ENCODE measurements around the gene FCER1A. TPM values are rescaled to one million over a fixed set of nuclear protein-coding genes. Genes with fewer than 3 reads are reported as not detected.

Gene FCER1A
- total RNA-seq, 1 donor from 2014 or later = not detected

DNA sequence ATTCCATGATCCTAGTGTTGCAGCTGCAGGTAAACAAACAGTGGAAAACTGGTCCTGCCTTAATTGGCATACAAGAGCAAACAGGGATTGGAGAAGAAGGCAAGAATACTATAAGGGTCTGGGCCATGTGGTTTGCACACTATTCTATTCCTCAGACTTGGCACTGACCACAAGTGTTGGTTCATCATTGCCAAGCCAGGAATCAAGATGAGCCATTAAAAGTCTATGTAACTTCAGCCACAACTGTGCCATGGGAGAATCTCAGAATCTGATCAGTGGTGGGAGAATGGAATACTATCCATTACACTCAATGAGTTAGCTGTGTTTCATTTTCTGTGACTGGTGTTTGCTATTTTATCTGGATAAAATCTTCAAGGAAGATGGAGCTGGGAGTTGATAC, 26.2 kb upstream of the FCER1A start:
- Mint-ChIP-seq H3K36me3 (ENCODE audit: low read depth, unreplicated experiment) (no peaks in the 10 kb centered on the region), H3K9me3 (ENCODE audit: unreplicated experiment) (no peaks in the 10 kb centered on the region), H3K27ac (ENCODE audit: unreplicated experiment) (no peak overlapping the region), H3K4me1 (ENCODE audit: unreplicated experiment) (no peaks in the 10 kb centered on the region), H3K27me3 (ENCODE audit: unreplicated experiment) (no peaks in the 10 kb centered on the region), H3K4me3 (ENCODE audit: unreplicated experiment) (no peak overlapping the region)
- TF ChIP-seq CTCF (IDR thresholded peaks at IDR 0.05; ENCODE audit: unreplicated experiment) = no peak
- no peak for DNase-seq (ENCODE audit: low spot score)

- Mint-ChIP-seq H3K27me3 (ENCODE audit: unreplicated experiment) (no peaks in the 10 kb centered on the region), H3K9me3 (ENCODE audit: unreplicated experiment) (no peaks in the 10 kb centered on the region), H3K36me3 (ENCODE audit: low read depth, unreplicated experiment) (no peaks in the 10 kb centered on the region), H3K4me3 (ENCODE audit: unreplicated experiment) (no peak overlapping the region), H3K4me1 (ENCODE audit: unreplicated experiment) (peaks cover 2% of the 10 kb centered on the region), H3K27ac (ENCODE audit: unreplicated experiment) (no peak overlapping the region)
- no peak for DNase-seq (ENCODE audit: low spot score)
- TF ChIP-seq CTCF (IDR thresholded peaks at IDR 0.05; ENCODE audit: unreplicated experiment) = no peak
These were observed 22.4 kb upstream of the FCER1A start for GRCh38 chr1:159279773-159280172.

DNA sequence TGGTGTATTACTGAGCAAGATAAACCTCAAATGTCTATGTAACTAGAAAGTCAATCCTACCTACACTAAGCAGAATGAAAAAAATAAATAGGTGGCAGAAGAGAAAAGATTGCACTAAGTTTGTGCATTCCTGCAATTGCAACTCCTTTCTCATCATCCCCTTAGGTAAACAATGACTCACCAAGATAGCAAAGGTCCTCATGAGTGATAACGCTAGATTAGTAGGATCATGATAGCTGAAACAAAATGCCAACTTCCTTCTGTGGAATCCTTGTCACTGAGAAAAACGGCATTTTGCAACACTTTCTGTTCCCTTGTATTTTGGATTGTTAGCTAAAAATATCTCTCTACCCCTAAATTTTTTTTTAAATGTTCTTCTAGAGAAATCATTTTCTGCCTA, 20.0 kb upstream of the FCER1A start:
- DNase-seq (ENCODE audit: low spot score) = no peak
- no peaks in the 10 kb centered on the region for H3K36me3 Mint-ChIP-seq (ENCODE audit: low read depth, unreplicated experiment)
- H3K9me3 Mint-ChIP-seq (ENCODE audit: unreplicated experiment) = no peaks in the 10 kb centered on the region
- H3K4me1 Mint-ChIP-seq (ENCODE audit: unreplicated experiment) = peaks cover 2% of the 10 kb centered on the region
- no peak for TF ChIP-seq CTCF (IDR thresholded peaks at IDR 0.05; ENCODE audit: unreplicated experiment)
- H3K27ac Mint-ChIP-seq (ENCODE audit: unreplicated experiment) = no peak overlapping the region
- no peak overlapping the region for H3K4me3 Mint-ChIP-seq (ENCODE audit: unreplicated experiment)
- no peaks in the 10 kb centered on the region for H3K27me3 Mint-ChIP-seq (ENCODE audit: unreplicated experiment)

- no peak overlapping the region for H3K4me3 Mint-ChIP-seq (ENCODE audit: unreplicated experiment)
- H3K27me3 Mint-ChIP-seq (ENCODE audit: unreplicated experiment) = no peaks in the 10 kb centered on the region
- no peaks in the 10 kb centered on the region for H3K9me3 Mint-ChIP-seq (ENCODE audit: unreplicated experiment)
- no peak for DNase-seq (ENCODE audit: low spot score)
- H3K4me1 Mint-ChIP-seq (ENCODE audit: unreplicated experiment) = no peaks in the 10 kb centered on the region
- TF ChIP-seq CTCF (IDR thresholded peaks at IDR 0.05; ENCODE audit: unreplicated experiment) = no peak
- no peak overlapping the region for H3K27ac Mint-ChIP-seq (ENCODE audit: unreplicated experiment)
- no peaks in the 10 kb centered on the region for H3K36me3 Mint-ChIP-seq (ENCODE audit: low read depth, unreplicated experiment)
These were observed 13.1 kb upstream of the FCER1A start for GRCh38 chr1:159289060-159289459.

GRCh38 chr1:159291424-159291823, 10.7 kb upstream of the FCER1A start:
- no peak overlapping the region for H3K4me3 Mint-ChIP-seq (ENCODE audit: unreplicated experiment)
- H3K36me3 Mint-ChIP-seq (ENCODE audit: low read depth, unreplicated experiment) = no peaks in the 10 kb centered on the region
- no peak overlapping the region for H3K27ac Mint-ChIP-seq (ENCODE audit: unreplicated experiment)
- no peaks in the 10 kb centered on the region for H3K4me1 Mint-ChIP-seq (ENCODE audit: unreplicated experiment)
- DNase-seq (ENCODE audit: low spot score) = no peak
- H3K27me3 Mint-ChIP-seq (ENCODE audit: unreplicated experiment) = no peaks in the 10 kb centered on the region
- no peaks in the 10 kb centered on the region for H3K9me3 Mint-ChIP-seq (ENCODE audit: unreplicated experiment)
- TF ChIP-seq CTCF (IDR thresholded peaks at IDR 0.05; ENCODE audit: unreplicated experiment) = no peak
